RCC 7860 (cell line): Measurements from ENCODE around the gene WDR37.
A peak's percentile ranks its signal among the peaks of the same experiment; 100 is the strongest.
"Not testable (repeated sequence)": the region's sequence is repeated elsewhere in the genome, so short reads cannot be mapped to it uniquely, and the experiment has no call there.

Experiments used
- DNase-seq: peaks from one replicate; pipeline ENCODE4 v3.0.0-alpha.2; 2015; ENCODE audit warnings: low spot score
- FAIRE-seq: peaks from 2 replicates; lab custom pipeline; 2012; peaks lifted over from hg19 to GRCh38; lab: Jason Lieb, UNC

WDR37 gene

GRCh38 chr10:1040133-1040532, 16.1 kb upstream of the WDR37 start:
- no peak for DNase-seq
- FAIRE-seq: no peak

GRCh38 chr10:1041514-1041913, 14.7 kb upstream of the WDR37 start:
- FAIRE-seq (no peak), DNase-seq (no peak)

GRCh38 chr10:1043532-1043995, 12.6 kb upstream of the WDR37 start:
- FAIRE-seq (no peak), DNase-seq (no peak)

- DNase-seq (no peak), FAIRE-seq (no peak)
These were observed 12.0 kb upstream of the WDR37 start for GRCh38 chr10:1044146-1044545.

- FAIRE-seq (no peak), DNase-seq (no peak)
These were observed 11.2 kb upstream of the WDR37 start for GRCh38 chr10:1044964-1045363.

- no peak for DNase-seq
- no peak for FAIRE-seq
These were observed 10.8 kb upstream of the WDR37 start for GRCh38 chr10:1045415-1045814.

GRCh38 chr10:1047937-1048336, 8.2 kb upstream of the WDR37 start:
- no peak for FAIRE-seq
- DNase-seq: no peak

GRCh38 chr10:1048349-1048731, 7.8 kb upstream of the WDR37 start:
- FAIRE-seq: no peak
- no peak for DNase-seq

GRCh38 chr10:1048732-1049424, 7.3 kb upstream of the WDR37 start, which contains the start of gene IDI1:
Gene IDI1, minus strand, starts transcription at chr10:1049119. Its CDS starts 116 bp downstream, at chr10:1049003.
- DNase-seq (peak; percentile 96), FAIRE-seq (peak; percentile 32)

- DNase-seq: no peak
- no peak for FAIRE-seq
These were observed 6.7 kb upstream of the WDR37 start for GRCh38 chr10:1049425-1049958.

- FAIRE-seq (no peak), DNase-seq (no peak)
These were observed 6.0 kb upstream of the WDR37 start for GRCh38 chr10:1050145-1050544.

GRCh38 chr10:1050554-1050953, 5.6 kb upstream of the WDR37 start:
- DNase-seq (no peak), FAIRE-seq (no peak)

GRCh38 chr10:1054684-1055083, 1.5 kb upstream of the WDR37 start:
- FAIRE-seq (no peak), DNase-seq (no peak)

- no peak for DNase-seq
- FAIRE-seq: no peak
These were observed 997 bp downstream of the WDR37 start for GRCh38 chr10:1057106-1057657.

- DNase-seq: no peak
- FAIRE-seq: no peak
These were observed 1.8 kb downstream of the WDR37 start for GRCh38 chr10:1058017-1058416.

- DNase-seq (no peak), FAIRE-seq (no peak)
These were observed 3.7 kb downstream of the WDR37 start for GRCh38 chr10:1059902-1060301.

GRCh38 chr10:1061930-1062774, 6.0 kb downstream of the WDR37 start:
- DNase-seq (no peak), FAIRE-seq (no peak)

- FAIRE-seq (no peak), DNase-seq (no peak)
These were observed 7.2 kb downstream of the WDR37 start for GRCh38 chr10:1063232-1063865.

- FAIRE-seq (no peak), DNase-seq (no peak)
These were observed 8.7 kb downstream of the WDR37 start for GRCh38 chr10:1064964-1065247.

GRCh38 chr10:1066734-1067133, 10.5 kb downstream of the WDR37 start:
- not testable (repeated sequence) for DNase-seq, FAIRE-seq
